ENCODE results near the gene APOBR. TPM values are rescaled to one million over a fixed set of nuclear protein-coding genes. Genes with fewer than 3 reads are reported as not detected.
"Not testable (repeated sequence)": the region's sequence is repeated elsewhere in the genome, so short reads cannot be mapped to it uniquely, and the experiment has no call there.

The APOBR gene
- polyA plus RNA-seq, 1 donor, result 8.2 TPM

DNA sequence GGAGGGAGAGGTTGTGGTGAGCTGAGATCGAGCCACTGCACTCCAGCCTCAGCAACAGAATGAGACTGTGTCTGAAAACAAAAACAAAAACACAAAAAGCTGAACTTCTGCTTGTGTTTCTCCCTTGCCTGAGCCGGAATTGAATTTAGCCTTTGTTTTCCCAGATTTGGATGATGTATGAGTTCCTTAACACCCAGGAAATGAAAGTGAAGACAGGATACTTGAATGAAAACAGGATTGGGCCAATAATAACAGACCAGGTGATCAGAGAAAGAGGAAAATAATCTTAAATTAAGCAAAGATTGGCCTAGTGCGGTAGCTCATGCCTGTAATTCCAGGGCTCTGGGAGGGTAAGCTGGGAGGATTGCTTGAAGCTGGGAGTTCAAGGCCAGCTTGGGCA is 45.9 kb downstream of the APOBR start:
- H3K4me1 ChIP-seq (ENCODE audit: control insufficient read depth, insufficient read depth, low read length), result peaks cover 5% of the 10 kb centered on the region
- H3K36me3 ChIP-seq (ENCODE audit: control insufficient read depth, insufficient read depth, low read length), result no peaks in the 10 kb centered on the region
- 88% methylated on average over 1 of the region's 3 CpGs for WGBS (ENCODE audit: insufficient coverage, low lambda C conversion rate)
- H3K27me3 ChIP-seq (ENCODE audit: control insufficient read depth, insufficient read depth, low read length), result no peaks in the 10 kb centered on the region
- H3K27ac ChIP-seq (ENCODE audit: low read length), result no peak overlapping the region
- no peak overlapping the region for H3K4me3 ChIP-seq (ENCODE audit: low read length)
- no peak for DNase-seq
- H3K9me3 ChIP-seq (ENCODE audit: control insufficient read depth, low read depth, low read length), result no peaks in the 10 kb centered on the region

DNA sequence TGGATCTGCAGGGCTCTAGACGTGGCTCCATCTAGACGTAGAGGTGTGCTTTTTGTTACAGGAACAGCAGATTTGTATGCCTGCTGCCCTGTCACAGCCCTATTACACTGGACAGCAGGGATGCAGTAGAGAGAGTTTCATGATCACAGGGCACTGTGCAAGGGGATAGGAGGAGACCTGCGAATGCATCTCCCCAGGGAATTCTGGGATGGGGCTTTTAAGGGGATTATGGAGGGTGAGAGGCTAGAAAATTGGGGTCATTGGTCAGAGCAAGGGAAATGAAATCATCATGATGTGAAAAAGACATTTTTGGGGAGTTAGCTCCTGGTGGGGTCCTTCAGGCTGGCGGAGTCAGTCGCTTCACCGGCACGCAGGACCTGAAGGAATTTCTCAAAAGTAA is 48.2 kb downstream of the APOBR start:
- Histone ChIP-seq H3K9me3 (ENCODE audit: control insufficient read depth, low read depth, low read length) (no peaks in the 10 kb centered on the region), H3K27ac (ENCODE audit: low read length) (peak overlapping the region; percentile 55), H3K4me1 (ENCODE audit: control insufficient read depth, insufficient read depth, low read length) (peaks cover 5% of the 10 kb centered on the region), H3K27me3 (ENCODE audit: control insufficient read depth, insufficient read depth, low read length) (no peaks in the 10 kb centered on the region), H3K4me3 (ENCODE audit: low read length) (no peak overlapping the region), H3K36me3 (ENCODE audit: control insufficient read depth, insufficient read depth, low read length) (no peaks in the 10 kb centered on the region)
- WGBS (ENCODE audit: insufficient coverage, low lambda C conversion rate), result no CpG with 5 or more reads among the region's 7 CpGs
- no peak for DNase-seq

DNA sequence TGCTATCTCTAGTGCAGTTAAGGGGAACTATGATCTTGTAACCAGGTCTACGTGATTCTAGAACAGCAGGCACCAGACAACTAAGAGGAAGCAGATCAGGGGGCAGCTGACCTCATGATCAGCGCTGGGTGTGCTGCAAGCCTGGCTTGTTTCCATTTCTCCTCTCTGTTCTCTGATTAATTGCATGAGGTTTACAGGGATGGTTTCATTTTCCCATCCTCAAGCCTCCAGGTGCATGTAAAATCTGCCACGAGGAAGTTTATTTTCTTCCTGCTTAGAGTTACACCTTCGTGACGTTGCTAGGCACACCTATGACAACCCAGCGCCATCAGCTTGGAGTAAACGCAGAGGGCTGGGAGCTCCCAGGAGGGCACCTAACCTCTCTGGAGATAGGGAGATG is 48.6 kb downstream of the APOBR start:
- Histone ChIP-seq H3K27ac (ENCODE audit: low read length) (peak overlapping the region; percentile 55), H3K27me3 (ENCODE audit: control insufficient read depth, insufficient read depth, low read length) (no peaks in the 10 kb centered on the region), H3K4me3 (ENCODE audit: low read length) (peak overlapping the region; percentile 0), H3K9me3 (ENCODE audit: control insufficient read depth, low read depth, low read length) (no peaks in the 10 kb centered on the region), H3K36me3 (ENCODE audit: control insufficient read depth, insufficient read depth, low read length) (no peaks in the 10 kb centered on the region), H3K4me1 (ENCODE audit: control insufficient read depth, insufficient read depth, low read length) (peaks cover 5% of the 10 kb centered on the region)
- peak; percentile 86 to 95 for DNase-seq
- WGBS (ENCODE audit: insufficient coverage, low lambda C conversion rate), result 40% methylated on average over 1 of the region's 7 CpGs

DNA sequence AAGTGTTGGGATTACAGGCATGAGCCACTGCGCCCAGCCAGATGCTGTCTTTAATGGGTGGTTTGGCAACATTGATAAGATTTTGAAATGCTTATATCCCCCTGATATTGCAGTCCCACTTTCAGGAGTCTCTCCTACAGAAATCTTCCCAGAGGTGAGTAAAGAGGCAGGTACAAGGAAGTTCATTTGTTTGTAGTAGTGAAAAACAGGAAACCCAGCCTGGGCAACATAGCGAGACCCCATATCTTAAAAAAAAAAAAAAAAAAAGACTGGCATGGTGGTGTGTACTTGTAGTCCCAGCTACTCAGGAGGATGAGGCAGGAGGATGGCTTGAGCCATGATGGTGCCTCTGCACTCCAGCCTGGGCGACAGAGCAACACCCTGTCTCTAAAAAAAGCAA is 50.6 kb downstream of the APOBR start:
- Histone ChIP-seq H3K4me3 (ENCODE audit: low read length) (no peak overlapping the region), H3K36me3 (ENCODE audit: control insufficient read depth, insufficient read depth, low read length) (no peaks in the 10 kb centered on the region), H3K27me3 (ENCODE audit: control insufficient read depth, insufficient read depth, low read length) (no peaks in the 10 kb centered on the region), H3K27ac (ENCODE audit: low read length) (no peak overlapping the region), H3K9me3 (ENCODE audit: control insufficient read depth, low read depth, low read length) (no peaks in the 10 kb centered on the region), H3K4me1 (ENCODE audit: control insufficient read depth, insufficient read depth, low read length) (peaks cover 5% of the 10 kb centered on the region)
- no peak for DNase-seq
- WGBS (ENCODE audit: insufficient coverage, low lambda C conversion rate), result no CpG with 5 or more reads among the region's 3 CpGs

DNA sequence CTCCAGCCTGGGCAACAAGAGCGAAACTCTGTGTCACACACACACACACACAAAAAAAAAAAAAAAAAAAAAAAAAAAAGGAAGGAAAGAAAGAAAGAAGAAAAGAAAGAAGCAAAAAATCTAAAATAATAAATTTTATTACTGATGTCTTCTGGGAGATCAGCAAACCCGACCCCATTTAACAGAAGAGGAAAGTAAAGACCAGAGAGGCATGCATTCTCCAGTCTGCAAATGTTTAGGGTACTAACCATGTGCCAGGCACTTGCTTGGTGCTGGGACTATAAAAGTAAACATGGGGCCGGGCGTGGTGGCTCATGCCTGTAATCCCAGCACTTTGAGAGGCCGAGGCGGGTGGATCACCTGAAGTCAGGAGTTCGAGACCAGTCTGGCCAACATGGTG is 51.5 kb downstream of the APOBR start:
- not testable (repeated sequence) for H3K4me3 ChIP-seq (ENCODE audit: low read length); H3K27ac ChIP-seq (ENCODE audit: low read length)
- WGBS (ENCODE audit: insufficient coverage, low lambda C conversion rate), result no CpG with 5 or more reads among the region's 7 CpGs

DNA sequence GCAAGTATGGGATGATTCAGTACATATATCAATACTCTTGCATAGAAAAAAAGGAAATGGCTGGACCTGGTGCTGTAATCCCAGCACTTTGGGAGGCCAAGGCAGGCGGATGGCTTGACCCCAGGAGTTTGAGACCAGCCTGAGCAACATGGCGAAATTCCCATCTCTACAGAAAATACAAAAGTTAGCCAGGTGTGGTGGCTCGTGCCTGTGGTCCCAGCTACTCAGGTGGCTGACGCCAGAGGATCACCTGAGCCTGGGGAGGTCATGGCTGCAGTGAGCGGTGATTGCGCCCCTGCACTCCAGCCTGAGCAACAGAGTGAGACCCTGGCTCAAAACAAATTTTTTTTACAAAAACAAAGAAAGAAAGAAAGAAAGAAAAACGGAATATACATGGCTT is 52.2 kb downstream of the APOBR start:
- Histone ChIP-seq H3K27ac (ENCODE audit: low read length) (no peak overlapping the region), H3K27me3 (ENCODE audit: control insufficient read depth, insufficient read depth, low read length) (no peaks in the 10 kb centered on the region), H3K4me3 (ENCODE audit: low read length) (no peak overlapping the region), H3K36me3 (ENCODE audit: control insufficient read depth, insufficient read depth, low read length) (no peaks in the 10 kb centered on the region), H3K4me1 (ENCODE audit: control insufficient read depth, insufficient read depth, low read length) (peaks cover 5% of the 10 kb centered on the region), H3K9me3 (ENCODE audit: control insufficient read depth, low read depth, low read length) (no peaks in the 10 kb centered on the region)
- no peak for DNase-seq
- 92% methylated on average over 2 of the region's 7 CpGs for WGBS (ENCODE audit: insufficient coverage, low lambda C conversion rate)

More for the DNA sequence above, 51.5 kb downstream of the APOBR start:
- DNase-seq; H3K4me1 ChIP-seq (ENCODE audit: control insufficient read depth, insufficient read depth, low read length); H3K27me3 ChIP-seq (ENCODE audit: control insufficient read depth, insufficient read depth, low read length); H3K36me3 ChIP-seq (ENCODE audit: control insufficient read depth, insufficient read depth, low read length); H3K9me3 ChIP-seq (ENCODE audit: control insufficient read depth, low read depth, low read length): not testable (repeated sequence)

DNA sequence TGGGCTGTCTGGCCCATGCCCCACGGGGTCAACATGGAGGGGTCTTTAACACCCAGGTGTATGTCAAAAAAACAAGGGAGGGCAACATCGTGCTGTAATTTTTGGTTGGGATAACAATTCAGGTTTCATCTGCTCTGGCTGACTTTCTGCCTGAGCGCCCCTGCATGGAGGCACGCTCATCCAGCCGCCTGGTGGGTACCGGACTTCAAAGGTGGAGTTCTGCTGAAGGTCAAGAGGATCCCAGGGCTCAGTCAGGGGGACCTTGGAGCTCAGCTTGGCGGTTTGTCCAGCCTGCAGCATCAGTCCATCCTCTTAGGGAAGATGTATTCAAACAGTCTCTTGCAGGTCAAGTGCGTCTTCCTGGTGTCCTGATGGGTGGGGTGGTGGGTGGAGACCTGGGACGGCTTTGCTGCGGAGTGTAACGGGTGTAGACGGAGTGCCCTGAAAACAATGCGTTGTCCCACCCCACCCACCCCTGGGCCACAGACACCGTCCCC is 53.9 kb downstream of the APOBR start:
- no CpG with 5 or more reads among the region's 14 CpGs for WGBS (ENCODE audit: insufficient coverage, low lambda C conversion rate)
- no peak for DNase-seq
- H3K4me3 ChIP-seq (ENCODE audit: low read length), result no peak overlapping the region
- no peaks in the 10 kb centered on the region for H3K27me3 ChIP-seq (ENCODE audit: control insufficient read depth, insufficient read depth, low read length)
- no peaks in the 10 kb centered on the region for H3K4me1 ChIP-seq (ENCODE audit: control insufficient read depth, insufficient read depth, low read length)
- H3K36me3 ChIP-seq (ENCODE audit: control insufficient read depth, insufficient read depth, low read length), result no peaks in the 10 kb centered on the region
- no peaks in the 10 kb centered on the region for H3K9me3 ChIP-seq (ENCODE audit: control insufficient read depth, low read depth, low read length)
- H3K27ac ChIP-seq (ENCODE audit: low read length), result no peak overlapping the region

Other genes starting within 250 kb of the APOBR start
- 3.2 TPM for gene SBK1, start 202.1 kb upstream of the APOBR start, polyA plus RNA-seq
- 1.8 TPM for gene NPIPB6, start 131.1 kb upstream of the APOBR start, polyA plus RNA-seq
- gene EIF3CL, start 90.8 kb upstream of the APOBR start, polyA plus RNA-seq, result 73.4 TPM
- gene NPIPB7, start 22.3 kb upstream of the APOBR start, polyA plus RNA-seq, result 0.48 TPM
- gene CLN3, start 2.6 kb upstream of the APOBR start, polyA plus RNA-seq, result 51.9 TPM
- 0.21 TPM for gene IL27, start 12.2 kb downstream of the APOBR start, polyA plus RNA-seq
- 16.0 TPM for gene NUPR1, start 44.3 kb downstream of the APOBR start, polyA plus RNA-seq
- 24.8 TPM for gene SGF29, start 59.3 kb downstream of the APOBR start, polyA plus RNA-seq
- 5.7 TPM for gene SULT1A2, start 102.4 kb downstream of the APOBR start, polyA plus RNA-seq
- gene SULT1A1, start 115.4 kb downstream of the APOBR start, polyA plus RNA-seq, result 67.5 TPM
- gene NPIPB8, start 143.4 kb downstream of the APOBR start, polyA plus RNA-seq, result 2.5 TPM
- 397 TPM for gene EIF3C, start 216.8 kb downstream of the APOBR start, polyA plus RNA-seq

Data from large intestine (tissue), 3 donors.